OCI-LY1 (cell line): ENCODE measurements around the gene MEGF6.
"Not testable (repeated sequence)": the region's sequence is repeated elsewhere in the genome, so short reads cannot be mapped to it uniquely, and the experiment has no call there.

Experiments used
- H2AFZ ChIP-seq: fragments of 200-600 bp; sonication (generic), shearing (Covaris generic); 2 replicates; pipeline ENCODE4 v1.6.0; 2014; ENCODE audit warnings: antibody characterized with exemption, mild to moderate bottlenecking, low read length
- H3F3A ChIP-seq: fragments of 200-600 bp; sonication (generic), shearing (Covaris generic); 2 replicates; pipeline ENCODE4 v1.6.0; 2014; ENCODE audit warnings: mild to moderate bottlenecking, antibody characterized with exemption, low read length, moderate library complexity; ENCODE audit not compliant: insufficient read depth
- H3K27ac ChIP-seq: fragments of 200-600 bp; sonication (generic); 2 replicates; pipeline ENCODE4 v1.5.1; 2014; ENCODE audit warnings: low read length, mixed run types, mild to moderate bottlenecking, low read depth; ENCODE audit not compliant: poor library complexity, severe bottlenecking
- H3K27me3 ChIP-seq: fragments of 200-600 bp; sonication (generic); 2 replicates; pipeline ENCODE4 v1.6.0; 2014; ENCODE audit warnings: antibody characterized with exemption, mild to moderate bottlenecking, low read length, moderate library complexity; ENCODE audit not compliant: insufficient read depth
- H3K36me3 ChIP-seq: fragments of 200-600 bp; sonication (generic); 2 replicates; pipeline ENCODE4 v1.6.1; 2014; ENCODE audit warnings: mild to moderate bottlenecking, antibody characterized with exemption, low read length, moderate library complexity, mixed read lengths; ENCODE audit not compliant: insufficient read depth
- H3K4me1 ChIP-seq: fragments of 200-600 bp; sonication (generic); 2 replicates; pipeline ENCODE4 v1.5.1; 2014; ENCODE audit warnings: mild to moderate bottlenecking, low read length, moderate library complexity; ENCODE audit not compliant: insufficient read depth, severe bottlenecking
- H3K4me2 ChIP-seq: fragments of 200-600 bp; sonication (generic), shearing (Covaris generic); 2 replicates; pipeline ENCODE4 v1.6.1; 2014; ENCODE audit warnings: low read length
- H3K4me3 ChIP-seq: fragments of 200-600 bp; sonication (generic); 2 replicates; pipeline ENCODE4 v1.5.1; 2014; ENCODE audit warnings: low read length, low read depth, mild to moderate bottlenecking, mixed read lengths; ENCODE audit not compliant: poor library complexity, severe bottlenecking
- H3K79me2 ChIP-seq: fragments of 200-600 bp; shearing (Covaris generic); 2 replicates; pipeline ENCODE4 v1.6.1; 2016; ENCODE audit warnings: mixed run types, low read length, mixed read lengths; ENCODE audit not compliant: insufficient read depth
- H3K9ac ChIP-seq: fragments of 200-600 bp; sonication (generic), shearing (Covaris generic); 2 replicates; pipeline ENCODE4 v1.6.1; 2014; ENCODE audit warnings: mild to moderate bottlenecking, low read length, mixed read lengths
- H3K9me2 ChIP-seq: fragments of 200-600 bp; sonication (generic), shearing (Covaris generic); 2 replicates; pipeline ENCODE4 v1.6.1; 2014; ENCODE audit warnings: low read depth, mild to moderate bottlenecking, low read length, mixed read lengths
- H3K9me3 ChIP-seq: fragments of 200-600 bp; shearing (Covaris generic); 2 replicates; pipeline ENCODE4 v1.6.1; 2014; ENCODE audit warnings: low read length, mixed read lengths
- H4K20me1 ChIP-seq: fragments of 200-600 bp; sonication (generic), shearing (Covaris generic); 2 replicates; pipeline ENCODE4 v1.6.0; 2016; ENCODE audit warnings: mild to moderate bottlenecking, low read length; ENCODE audit not compliant: insufficient read depth
- EZH2 ChIP-seq: fragments of 200-600 bp; sonication (generic), shearing (Covaris generic); IDR thresholded peaks from 2 replicates; pipeline ENCODE4 v1.8.0; 2017; ENCODE audit warnings: borderline replicate concordance, mixed run types, mild to moderate bottlenecking, antibody characterized with exemption, low read length, moderate library complexity, mixed read lengths
- TF ChIP-seq, protein P1 (sequence below): fragments of 200-600 bp; sonication (generic), shearing (Covaris generic); IDR thresholded peaks from 2 replicates; pipeline ENCODE4 v1.5.1; 2017; ENCODE audit warnings: mild to moderate bottlenecking, antibody characterized with exemption, low read length, moderate library complexity, mixed read lengths

Gene MEGF6

DNA sequence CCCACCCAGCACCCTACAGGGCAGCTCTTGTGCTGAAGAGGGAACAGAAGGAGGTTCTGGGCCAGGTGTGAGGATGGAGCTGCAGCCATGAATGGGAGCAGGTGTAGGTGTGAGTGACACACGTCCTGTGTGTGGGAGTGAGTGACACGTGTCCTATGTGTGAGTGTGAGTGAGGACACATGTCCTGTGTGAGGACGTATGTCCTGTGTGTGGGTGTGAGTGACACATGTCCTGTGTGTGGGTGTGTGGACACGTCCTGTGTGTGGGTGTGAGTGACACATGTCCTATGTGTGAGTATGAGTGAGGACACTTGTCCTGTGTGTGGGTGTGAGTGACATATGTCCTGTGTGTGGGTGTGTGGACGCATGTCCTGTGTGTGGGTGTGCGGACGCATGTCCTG, 26.4 kb downstream of the MEGF6 start:
- Histone ChIP-seq H3K9me2 (no peaks in the 10 kb centered on the region), H3K9ac (no peak overlapping the region), H2AFZ (no peak overlapping the region), H3F3A (no peaks in the 10 kb centered on the region), H3K79me2 (no peaks in the 10 kb centered on the region), H3K27ac (no peak overlapping the region), H3K4me2 (no peak overlapping the region), H3K27me3 (no peaks in the 10 kb centered on the region), H3K4me1 (no peaks in the 10 kb centered on the region), H3K36me3 (no peaks in the 10 kb centered on the region), H4K20me1 (no peaks in the 10 kb centered on the region), H3K4me3 (no peak overlapping the region), H3K9me3 (no peaks in the 10 kb centered on the region)
- TF ChIP-seq, protein P1, sequence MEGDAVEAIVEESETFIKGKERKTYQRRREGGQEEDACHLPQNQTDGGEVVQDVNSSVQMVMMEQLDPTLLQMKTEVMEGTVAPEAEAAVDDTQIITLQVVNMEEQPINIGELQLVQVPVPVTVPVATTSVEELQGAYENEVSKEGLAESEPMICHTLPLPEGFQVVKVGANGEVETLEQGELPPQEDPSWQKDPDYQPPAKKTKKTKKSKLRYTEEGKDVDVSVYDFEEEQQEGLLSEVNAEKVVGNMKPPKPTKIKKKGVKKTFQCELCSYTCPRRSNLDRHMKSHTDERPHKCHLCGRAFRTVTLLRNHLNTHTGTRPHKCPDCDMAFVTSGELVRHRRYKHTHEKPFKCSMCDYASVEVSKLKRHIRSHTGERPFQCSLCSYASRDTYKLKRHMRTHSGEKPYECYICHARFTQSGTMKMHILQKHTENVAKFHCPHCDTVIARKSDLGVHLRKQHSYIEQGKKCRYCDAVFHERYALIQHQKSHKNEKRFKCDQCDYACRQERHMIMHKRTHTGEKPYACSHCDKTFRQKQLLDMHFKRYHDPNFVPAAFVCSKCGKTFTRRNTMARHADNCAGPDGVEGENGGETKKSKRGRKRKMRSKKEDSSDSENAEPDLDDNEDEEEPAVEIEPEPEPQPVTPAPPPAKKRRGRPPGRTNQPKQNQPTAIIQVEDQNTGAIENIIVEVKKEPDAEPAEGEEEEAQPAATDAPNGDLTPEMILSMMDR, result no peak
- no peak for TF ChIP-seq EZH2

GRCh38 chr1:3583751-3584150, 27.6 kb downstream of the MEGF6 start:
- not testable (repeated sequence) for H3K79me2 ChIP-seq, H3K4me3 ChIP-seq, H3K27ac ChIP-seq, H3K4me2 ChIP-seq, H3K4me1 ChIP-seq, H4K20me1 ChIP-seq, H3K9me2 ChIP-seq, H2AFZ ChIP-seq, H3F3A ChIP-seq, H3K36me3 ChIP-seq, H3K9ac ChIP-seq, H3K27me3 ChIP-seq, H3K9me3 ChIP-seq

- Histone ChIP-seq H2AFZ (no peak overlapping the region), H3F3A (no peaks in the 10 kb centered on the region), H3K4me3 (no peak overlapping the region), H3K27me3 (no peaks in the 10 kb centered on the region), H3K4me2 (no peak overlapping the region), H4K20me1 (no peaks in the 10 kb centered on the region), H3K79me2 (no peaks in the 10 kb centered on the region), H3K9ac (no peak overlapping the region), H3K36me3 (no peaks in the 10 kb centered on the region), H3K9me3 (no peaks in the 10 kb centered on the region), H3K27ac (no peak overlapping the region), H3K9me2 (no peaks in the 10 kb centered on the region), H3K4me1 (no peaks in the 10 kb centered on the region)
- no peak for TF ChIP-seq EZH2
- TF ChIP-seq, protein P1, result no peak
Measured at GRCh38 chr1:3581296-3582036, 29.8 kb downstream of the MEGF6 start.

- H3K27ac ChIP-seq, result no peak overlapping the region
- H3K4me3 ChIP-seq, result no peak overlapping the region
- no peaks in the 10 kb centered on the region for H3K4me1 ChIP-seq
- H3K9ac ChIP-seq, result no peak overlapping the region
- no peaks in the 10 kb centered on the region for H3F3A ChIP-seq
- H3K9me3 ChIP-seq, result no peaks in the 10 kb centered on the region
- H4K20me1 ChIP-seq, result no peaks in the 10 kb centered on the region
- H3K27me3 ChIP-seq, result no peaks in the 10 kb centered on the region; the same call in 1 of the 2 replicates
- no peaks in the 10 kb centered on the region for H3K79me2 ChIP-seq
- TF ChIP-seq, protein P1, result no peak
- TF ChIP-seq EZH2, result no peak
- no peaks in the 10 kb centered on the region for H3K9me2 ChIP-seq
- no peak overlapping the region for H3K4me2 ChIP-seq
- no peaks in the 10 kb centered on the region for H3K36me3 ChIP-seq
- H2AFZ ChIP-seq, result no peak overlapping the region
Measured at GRCh38 chr1:3580231-3580630, 31.1 kb downstream of the MEGF6 start.
